MM.1S (cell line): Measurements from ENCODE around the gene AP4S1.

ENCODE experiments used
- CTCF ChIP-seq: fragments of 300-600 bp; sonication (generic); IDR thresholded peaks from 2 replicates; pipeline ENCODE4 v1.5.1; 2016; ENCODE audit warnings: antibody characterized with exemption, low read length, mixed read lengths
- EZH2 ChIP-seq: fragments of 300-600 bp; sonication (generic); optimal IDR thresholded peaks from 2 replicates; pipeline ENCODE3; 2017; ENCODE audit warnings: low read depth, mild to moderate bottlenecking, antibody characterized with exemption, low read length, mixed read lengths
- EZH2phosphoT487 ChIP-seq: fragments of 300-600 bp; sonication (generic); IDR thresholded peaks from 2 replicates; pipeline ENCODE4 v1.6.1; 2018; ENCODE audit warnings: antibody characterized with exemption, low read length

GRCh38 chr14:31000629-31001338, 24.7 kb upstream of the AP4S1 start:
- TF ChIP-seq CTCF (no peak), EZH2phosphoT487 (no peak), EZH2 (no peak)
